ENCODE results near the gene CNKSR3.

The CNKSR3 gene

GRCh38 chr6:154506991-154507898, 3.2 kb downstream of the CNKSR3 start:
- H3K9ac ChIP-seq (ENCODE audit: low read length) = no peak overlapping the region
- H3K36me3 ChIP-seq (replicated peaks; ENCODE audit: low read depth, low read length) = no peaks in the 10 kb centered on the region
- TF ChIP-seq CTCF (IDR thresholded peaks at IDR 0.05; ENCODE audit: low read depth, low read length) (no peak), EZH2phosphoT487 (IDR thresholded peaks at IDR 0.05; ENCODE audit: low read depth) (no peak)
- no peaks in the 10 kb centered on the region for H4K20me1 ChIP-seq (ENCODE audit: insufficient read depth, low read length)
- no peak overlapping the region for H3K4me3 ChIP-seq (ENCODE audit: low read length)
- H3K27me3 ChIP-seq (ENCODE audit: low read depth, low read length) = no peaks in the 10 kb centered on the region
- no peak overlapping the region for H3K4me2 ChIP-seq (ENCODE audit: low read length)
- H2AFZ ChIP-seq (ENCODE audit: low read depth, low read length) = no peak overlapping the region
- H3K9me3 ChIP-seq (ENCODE audit: insufficient read depth, low read length) = no peaks in the 10 kb centered on the region
- H3K4me1 ChIP-seq (ENCODE audit: low read length) = no peaks in the 10 kb centered on the region
- no peak overlapping the region for H3K27ac ChIP-seq (ENCODE audit: low read length)
- no peaks in the 10 kb centered on the region for H3K79me2 ChIP-seq (ENCODE audit: low read length)

DNA sequence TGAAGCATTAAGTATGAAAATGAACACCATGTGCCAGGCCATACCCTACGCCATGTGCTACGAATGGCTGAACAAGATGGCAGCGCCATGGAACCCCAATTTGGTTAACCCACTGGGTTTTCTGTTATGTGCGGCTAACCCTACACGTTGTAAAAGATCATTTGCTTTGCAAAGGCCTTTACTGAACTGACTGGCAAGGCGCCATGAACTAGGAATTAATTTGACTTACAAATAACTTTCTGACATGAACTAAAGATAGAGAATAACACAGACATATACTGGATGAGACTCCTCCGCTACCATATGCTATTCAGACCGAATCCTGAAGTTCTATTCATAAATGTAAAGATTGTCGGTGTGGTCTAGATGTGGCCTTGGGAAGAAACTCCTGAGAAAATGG, 3.9 kb downstream of the CNKSR3 start:
- Histone ChIP-seq H3K9ac (ENCODE audit: low read length) (no peak overlapping the region), H4K20me1 (ENCODE audit: insufficient read depth, low read length) (no peaks in the 10 kb centered on the region), H3K79me2 (ENCODE audit: low read length) (no peaks in the 10 kb centered on the region), H3K4me1 (ENCODE audit: low read length) (no peaks in the 10 kb centered on the region), H3K9me3 (ENCODE audit: insufficient read depth, low read length) (no peaks in the 10 kb centered on the region), H3K36me3 (replicated peaks; ENCODE audit: low read depth, low read length) (no peaks in the 10 kb centered on the region), H3K27ac (ENCODE audit: low read length) (no peak overlapping the region), H3K4me3 (ENCODE audit: low read length) (no peak overlapping the region), H2AFZ (ENCODE audit: low read depth, low read length) (no peak overlapping the region), H3K4me2 (ENCODE audit: low read length) (no peak overlapping the region), H3K27me3 (ENCODE audit: low read depth, low read length) (no peaks in the 10 kb centered on the region)
- TF ChIP-seq CTCF (IDR thresholded peaks at IDR 0.05; ENCODE audit: low read depth, low read length) = no peak
- no peak for TF ChIP-seq EZH2phosphoT487 (IDR thresholded peaks at IDR 0.05; ENCODE audit: low read depth)

DNA sequence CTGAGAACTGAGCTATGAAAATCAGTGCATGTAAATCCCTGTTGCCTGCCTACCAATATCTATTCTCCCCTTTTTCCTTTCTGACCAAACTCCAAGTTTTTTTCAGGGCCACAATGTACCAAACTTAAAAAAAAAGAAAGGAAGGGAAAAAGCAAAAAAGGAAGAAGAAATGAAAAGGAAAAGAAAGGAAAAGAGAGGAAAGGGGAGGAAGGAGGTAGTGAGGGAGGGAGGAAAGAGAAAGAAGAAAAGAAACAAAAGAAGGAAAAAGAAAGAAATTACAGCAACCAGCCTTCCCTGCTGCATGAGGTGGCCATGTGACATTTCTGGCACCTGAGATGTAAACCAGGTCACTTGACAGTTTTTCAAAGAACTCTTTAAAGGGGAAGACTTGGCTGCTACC, 4.4 kb downstream of the CNKSR3 start:
- no peak overlapping the region for H3K4me2 ChIP-seq (ENCODE audit: low read length)
- no peaks in the 10 kb centered on the region for H3K4me1 ChIP-seq (ENCODE audit: low read length)
- TF ChIP-seq CTCF (IDR thresholded peaks at IDR 0.05; ENCODE audit: low read depth, low read length) (no peak), EZH2phosphoT487 (IDR thresholded peaks at IDR 0.05; ENCODE audit: low read depth) (no peak)
- no peaks in the 10 kb centered on the region for H4K20me1 ChIP-seq (ENCODE audit: insufficient read depth, low read length)
- H3K36me3 ChIP-seq (replicated peaks; ENCODE audit: low read depth, low read length) = no peaks in the 10 kb centered on the region
- no peak overlapping the region for H3K4me3 ChIP-seq (ENCODE audit: low read length)
- no peaks in the 10 kb centered on the region for H3K27me3 ChIP-seq (ENCODE audit: low read depth, low read length)
- H3K27ac ChIP-seq (ENCODE audit: low read length) = no peak overlapping the region
- no peaks in the 10 kb centered on the region for H3K79me2 ChIP-seq (ENCODE audit: low read length)
- H3K9me3 ChIP-seq (ENCODE audit: insufficient read depth, low read length) = no peaks in the 10 kb centered on the region
- no peak overlapping the region for H3K9ac ChIP-seq (ENCODE audit: low read length)
- no peak overlapping the region for H2AFZ ChIP-seq (ENCODE audit: low read depth, low read length)

GRCh38 chr6:154504865-154505449, 5.5 kb downstream of the CNKSR3 start:
- Histone ChIP-seq H3K79me2 (ENCODE audit: low read length) (no peaks in the 10 kb centered on the region), H3K4me3 (ENCODE audit: low read length) (no peak overlapping the region), H3K36me3 (replicated peaks; ENCODE audit: low read depth, low read length) (no peaks in the 10 kb centered on the region), H3K27me3 (ENCODE audit: low read depth, low read length) (no peaks in the 10 kb centered on the region), H2AFZ (ENCODE audit: low read depth, low read length) (no peak overlapping the region), H3K9me3 (ENCODE audit: insufficient read depth, low read length) (no peaks in the 10 kb centered on the region), H3K9ac (ENCODE audit: low read length) (no peak overlapping the region), H3K27ac (ENCODE audit: low read length) (no peak overlapping the region), H3K4me1 (ENCODE audit: low read length) (no peaks in the 10 kb centered on the region), H3K4me2 (ENCODE audit: low read length) (no peak overlapping the region), H4K20me1 (ENCODE audit: insufficient read depth, low read length) (no peaks in the 10 kb centered on the region)
- TF ChIP-seq EZH2phosphoT487 (IDR thresholded peaks at IDR 0.05; ENCODE audit: low read depth) = no peak
- TF ChIP-seq CTCF (IDR thresholded peaks at IDR 0.05; ENCODE audit: low read depth, low read length) = no peak

Measured in OCI-LY3 (cell line).